Cardiac fibroblast (primary cell): Measurements from ENCODE around the gene WDR86.

ENCODE experiments used
- DNase-seq, 2 donors: peaks; one replicate each; pipeline versions ENCODE4 v3.0.0 to v3.0.0-alpha.2; 2010; ENCODE audit warnings: low read depth in 2 of 2
- H3K4me3 ChIP-seq, 2 donors: replicated peaks in 1 of 2; 1 replicate in 1 of 2; 2 replicates in 1 of 2; pipeline ENCODE4 v1.5.1; 2011; ENCODE audit warnings: low read depth in 2 of 2, low read length in 2 of 2, mild to moderate bottlenecking in 2 of 2, moderate library complexity in 1 of 2
- TF ChIP-seq, protein P1 (sequence below): IDR thresholded peaks from one replicate; pipeline ENCODE4 v1.5.1; 2011; ENCODE audit warnings: low read depth, mild to moderate bottlenecking, low read length, inconsistent platforms

The WDR86 gene

DNA sequence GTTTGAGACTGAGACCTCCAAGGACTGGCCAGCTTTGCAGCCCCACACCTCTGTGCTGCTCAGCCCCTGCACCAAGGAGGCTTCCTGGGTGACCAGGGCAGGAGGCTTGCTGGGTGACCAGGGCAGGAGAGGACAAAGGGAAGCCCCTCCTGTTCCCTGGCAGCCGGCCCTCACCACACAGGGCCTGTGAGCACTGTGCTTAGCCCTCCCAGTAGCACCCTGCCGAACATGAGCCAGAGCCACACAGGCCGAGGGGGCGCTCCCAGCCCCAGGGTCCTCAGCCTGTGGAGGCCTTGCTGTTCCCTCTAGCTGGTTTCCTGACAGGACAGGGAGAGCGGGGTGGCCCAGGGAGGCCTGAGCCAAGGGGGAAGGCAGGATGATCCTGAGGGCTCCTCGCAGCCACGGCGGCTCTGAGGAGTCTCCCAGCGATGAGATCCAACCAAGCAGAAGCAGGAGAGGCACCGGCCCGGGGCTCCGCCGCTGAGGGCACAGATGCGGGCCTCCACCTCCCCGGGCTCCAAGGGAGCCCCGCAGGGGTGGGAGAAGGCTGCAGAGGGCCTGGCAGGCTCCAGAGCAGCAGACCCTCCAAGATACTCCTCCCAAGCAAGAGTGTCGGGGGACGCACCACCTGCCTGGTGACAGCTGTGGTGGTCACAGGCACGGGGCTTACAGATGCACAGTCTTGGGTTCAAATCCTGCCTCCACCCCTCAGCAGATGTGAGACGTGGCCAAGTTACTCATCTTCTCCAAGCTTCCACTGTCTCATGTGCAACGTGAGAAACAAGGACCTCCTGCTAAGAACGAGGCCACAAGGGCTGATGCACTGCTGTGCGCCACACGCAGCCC is 22.5 kb downstream of the WDR86 start:
- no peak overlapping the region for H3K4me3 ChIP-seq
- no peak for DNase-seq
- TF ChIP-seq, protein P1, sequence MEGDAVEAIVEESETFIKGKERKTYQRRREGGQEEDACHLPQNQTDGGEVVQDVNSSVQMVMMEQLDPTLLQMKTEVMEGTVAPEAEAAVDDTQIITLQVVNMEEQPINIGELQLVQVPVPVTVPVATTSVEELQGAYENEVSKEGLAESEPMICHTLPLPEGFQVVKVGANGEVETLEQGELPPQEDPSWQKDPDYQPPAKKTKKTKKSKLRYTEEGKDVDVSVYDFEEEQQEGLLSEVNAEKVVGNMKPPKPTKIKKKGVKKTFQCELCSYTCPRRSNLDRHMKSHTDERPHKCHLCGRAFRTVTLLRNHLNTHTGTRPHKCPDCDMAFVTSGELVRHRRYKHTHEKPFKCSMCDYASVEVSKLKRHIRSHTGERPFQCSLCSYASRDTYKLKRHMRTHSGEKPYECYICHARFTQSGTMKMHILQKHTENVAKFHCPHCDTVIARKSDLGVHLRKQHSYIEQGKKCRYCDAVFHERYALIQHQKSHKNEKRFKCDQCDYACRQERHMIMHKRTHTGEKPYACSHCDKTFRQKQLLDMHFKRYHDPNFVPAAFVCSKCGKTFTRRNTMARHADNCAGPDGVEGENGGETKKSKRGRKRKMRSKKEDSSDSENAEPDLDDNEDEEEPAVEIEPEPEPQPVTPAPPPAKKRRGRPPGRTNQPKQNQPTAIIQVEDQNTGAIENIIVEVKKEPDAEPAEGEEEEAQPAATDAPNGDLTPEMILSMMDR, result no peak

DNA sequence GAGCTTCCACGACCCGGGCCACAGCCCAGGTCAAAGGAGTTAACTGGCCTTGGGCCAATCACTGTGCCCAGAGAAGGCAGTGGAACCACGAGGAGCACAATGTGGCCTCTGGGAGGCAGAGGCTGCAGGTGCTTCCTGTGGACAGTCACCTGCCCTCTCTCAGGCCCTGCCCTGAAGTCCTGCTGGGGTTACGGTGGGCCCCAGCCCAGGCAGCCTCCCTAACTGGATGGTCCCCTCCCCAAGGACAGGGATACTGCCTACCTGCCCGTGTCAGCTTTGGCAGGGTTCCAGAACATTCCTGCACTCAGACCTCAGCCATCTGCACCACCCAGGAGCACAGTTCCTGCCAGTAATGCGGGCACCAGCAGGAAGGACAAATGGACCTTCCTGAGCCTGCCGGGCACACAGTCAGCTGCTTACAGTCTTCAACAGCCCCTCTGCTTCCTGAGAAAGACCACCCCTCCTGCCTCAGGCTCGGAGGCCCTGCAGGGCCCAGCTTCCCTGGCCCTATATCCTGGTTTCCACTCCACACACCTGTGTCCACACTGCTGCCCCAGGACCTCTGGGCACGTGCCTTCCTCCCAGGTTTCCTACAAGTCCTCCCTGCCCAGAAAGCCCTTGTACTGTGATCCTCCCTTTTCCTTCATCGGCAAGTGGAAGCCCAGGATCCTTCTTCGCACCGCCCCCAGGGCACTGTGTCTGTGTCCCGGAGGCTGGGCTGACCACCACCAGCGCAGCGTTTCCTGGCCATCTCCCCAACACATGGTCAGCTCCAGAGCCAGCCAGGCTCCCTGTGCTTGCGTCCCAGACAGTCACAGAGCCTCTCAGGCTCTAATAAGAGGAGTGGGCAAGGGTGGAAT is 23.3 kb downstream of the WDR86 start:
- DNase-seq, result no peak
- H3K4me3 ChIP-seq, result no peak overlapping the region
- TF ChIP-seq, protein P1, result no peak

DNA sequence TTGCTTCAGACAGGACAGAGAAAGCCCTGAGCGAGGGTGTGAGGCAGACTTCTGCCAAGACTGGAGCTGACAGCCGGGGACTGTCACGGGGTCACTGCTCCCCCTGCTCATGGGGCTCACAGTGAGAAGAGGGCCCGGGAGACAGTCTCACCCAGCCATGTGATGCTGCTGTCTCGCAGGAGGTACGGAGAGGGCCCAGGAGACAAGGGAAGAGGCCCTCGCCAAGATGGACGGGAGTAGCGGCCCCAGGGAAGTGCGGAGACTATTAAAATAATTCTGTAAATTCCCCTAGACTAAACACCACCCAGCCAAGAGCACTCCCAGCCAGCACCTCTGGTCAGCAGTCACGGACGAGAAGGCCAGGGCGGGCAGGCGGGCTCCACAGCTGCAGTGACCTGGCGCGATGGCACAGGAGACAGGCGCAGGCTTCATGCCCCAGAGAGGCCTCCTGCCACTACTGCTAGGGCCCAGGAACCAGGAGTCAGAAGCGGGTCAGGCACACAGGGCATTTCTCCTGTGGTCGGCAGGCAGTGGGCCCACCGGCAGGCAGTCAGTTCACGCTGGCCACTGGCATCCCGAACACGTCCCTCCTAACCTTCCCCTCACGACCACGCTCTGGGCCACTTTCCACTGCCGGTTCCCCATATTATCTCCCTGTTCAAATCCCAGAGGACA is 24.1 kb downstream of the WDR86 start:
- DNase-seq, result no peak
- H3K4me3 ChIP-seq, result no peak overlapping the region
- TF ChIP-seq, protein P1, result no peak

DNA sequence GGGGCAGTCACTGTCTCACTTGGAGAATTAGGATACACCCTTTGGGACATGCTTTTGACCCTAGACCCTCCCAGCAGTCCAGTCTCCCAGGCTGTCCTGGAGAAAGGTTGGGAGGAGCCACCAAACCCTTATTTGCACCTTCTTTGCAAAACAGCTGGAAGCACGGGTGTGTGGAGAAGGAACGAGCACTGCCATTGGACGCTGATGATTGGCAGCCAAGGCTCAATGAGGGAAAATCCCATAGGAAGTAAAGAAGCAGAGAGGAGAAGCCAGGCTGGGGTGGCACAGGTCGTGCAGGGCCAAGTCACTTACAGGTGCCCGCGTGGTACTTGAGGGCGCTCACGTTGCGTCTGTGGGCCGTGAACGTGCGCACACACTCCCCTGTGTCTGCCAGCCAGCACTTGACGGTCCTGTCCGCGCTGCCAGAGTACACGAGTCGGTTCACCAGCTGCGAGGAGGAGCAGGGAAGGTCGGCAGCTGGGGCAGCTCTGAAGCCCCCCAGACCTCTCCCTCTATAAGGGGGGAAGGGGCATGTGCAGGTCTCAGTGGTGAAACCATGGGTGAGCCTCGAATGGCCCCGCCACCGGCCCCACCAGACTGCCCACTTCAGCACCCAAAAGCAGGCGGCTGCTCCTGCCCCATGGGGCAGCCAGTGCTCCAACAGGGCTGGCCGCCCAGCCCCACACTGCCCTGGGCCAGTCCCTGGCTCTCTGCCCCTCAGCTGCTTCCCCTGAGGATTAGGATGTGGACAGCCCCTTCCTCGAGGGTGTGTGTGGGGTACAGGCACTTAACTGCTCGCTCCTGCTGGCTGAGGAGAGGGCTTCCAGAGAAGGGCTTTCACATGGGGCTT is 24.8 kb downstream of the WDR86 start:
- no peak for DNase-seq
- H3K4me3 ChIP-seq, result no peak overlapping the region
- TF ChIP-seq, protein P1, result no peak

DNA sequence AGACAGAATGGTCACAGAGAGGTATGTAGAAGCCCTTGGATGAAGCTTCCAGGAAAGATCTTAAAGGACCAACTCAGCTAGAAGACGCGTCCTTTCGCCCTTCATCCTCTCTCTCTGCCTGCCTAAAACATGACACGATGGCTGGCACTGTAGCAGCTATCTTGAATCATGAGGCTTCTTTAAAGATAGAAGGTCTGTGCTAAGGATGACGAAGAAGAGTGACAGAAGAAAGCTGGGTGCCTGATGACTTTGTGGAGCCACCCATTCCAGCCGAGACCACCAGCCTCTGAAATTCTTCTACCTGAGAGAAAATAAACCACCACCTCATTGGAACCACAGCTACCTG is 25.5 kb downstream of the WDR86 start:
- no peak overlapping the region for H3K4me3 ChIP-seq
- no peak for DNase-seq
- TF ChIP-seq, protein P1, result no peak
